Spleen (tissue), 7 donors: ENCODE data around the gene RBMS1.

Experiments
- POLR2AphosphoS5 ChIP-seq, 3 donors: sonication (generic); formaldehyde crosslinking; IDR thresholded peaks; one replicate each; pipeline ENCODE4 v1.5.1; 2017; ENCODE audit warnings: antibody characterized with exemption in 3 of 3
- TF ChIP-seq, protein P1 (sequence below), 11 experiments: fragments of 200-600 bp in 7 of 11; fragments of 450-650 bp in 4 of 11; sonication (generic) in 4 of 11; IDR thresholded peaks in 8 of 11; conservative IDR thresholded peaks in 3 of 11; 1 replicate in 7 of 11; 2 replicates in 4 of 11; pipeline versions ENCODE4 v1.4.0 to v1.8.0; 2016 to 2021; ENCODE audit warnings: antibody characterized with exemption in 11 of 11, inconsistent platforms in 4 of 11, mild to moderate bottlenecking in 1 of 11
- donor health status: DM: no; HTN: no; CAD: no; lungs with moderate emphysema.
- donor health status: DM: no; HTN: no; CAD: no.
- donor health status: DM: no; HTN: no; CAD: no.

DNA sequence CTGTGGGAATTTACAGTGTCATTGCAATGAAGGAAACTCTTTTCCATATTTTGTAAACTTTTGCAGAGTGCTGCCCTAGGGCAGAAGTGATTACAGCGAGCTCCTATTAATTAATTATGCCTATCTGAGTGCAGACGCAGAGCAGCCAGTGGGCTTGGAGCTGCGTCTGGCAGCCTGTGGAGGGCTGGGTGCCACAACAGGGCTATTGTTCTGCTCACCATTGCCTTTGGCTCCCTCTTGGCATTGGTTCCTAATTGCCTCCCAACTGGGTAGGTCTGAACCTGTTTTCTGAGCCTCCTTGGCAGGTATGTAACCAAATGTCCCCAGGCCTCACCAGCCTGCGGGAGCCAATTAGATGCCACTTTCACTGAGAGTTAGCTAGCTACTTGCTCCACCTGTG is 267.9 kb downstream of the RBMS1 start:
- TF ChIP-seq, protein P1, sequence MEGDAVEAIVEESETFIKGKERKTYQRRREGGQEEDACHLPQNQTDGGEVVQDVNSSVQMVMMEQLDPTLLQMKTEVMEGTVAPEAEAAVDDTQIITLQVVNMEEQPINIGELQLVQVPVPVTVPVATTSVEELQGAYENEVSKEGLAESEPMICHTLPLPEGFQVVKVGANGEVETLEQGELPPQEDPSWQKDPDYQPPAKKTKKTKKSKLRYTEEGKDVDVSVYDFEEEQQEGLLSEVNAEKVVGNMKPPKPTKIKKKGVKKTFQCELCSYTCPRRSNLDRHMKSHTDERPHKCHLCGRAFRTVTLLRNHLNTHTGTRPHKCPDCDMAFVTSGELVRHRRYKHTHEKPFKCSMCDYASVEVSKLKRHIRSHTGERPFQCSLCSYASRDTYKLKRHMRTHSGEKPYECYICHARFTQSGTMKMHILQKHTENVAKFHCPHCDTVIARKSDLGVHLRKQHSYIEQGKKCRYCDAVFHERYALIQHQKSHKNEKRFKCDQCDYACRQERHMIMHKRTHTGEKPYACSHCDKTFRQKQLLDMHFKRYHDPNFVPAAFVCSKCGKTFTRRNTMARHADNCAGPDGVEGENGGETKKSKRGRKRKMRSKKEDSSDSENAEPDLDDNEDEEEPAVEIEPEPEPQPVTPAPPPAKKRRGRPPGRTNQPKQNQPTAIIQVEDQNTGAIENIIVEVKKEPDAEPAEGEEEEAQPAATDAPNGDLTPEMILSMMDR (IDR thresholded peaks at IDR 0.05 in 8 of 11, conservative IDR thresholded peaks at IDR 0.05 in 3 of 11): no peak
- TF ChIP-seq POLR2AphosphoS5 (IDR thresholded peaks at IDR 0.05): no peak
